BJ (cell line): ENCODE data around the gene EDN3. TPM values are rescaled to one million over a fixed set of nuclear protein-coding genes. Genes with fewer than 3 reads are reported as not detected.

ENCODE experiments used
- CTCF ChIA-PET: fragments of 350-600 bp; formaldehyde crosslinking; extraction: SDS; loops from one replicate; lab custom pipeline; 2021; ENCODE audit warnings: antibody characterized with exemption, inconsistent platforms; lab: Yijun Ruan, JAX
- POLR2A ChIA-PET: fragments of 300-600 bp; sonication (Branson Sonifier 250); formaldehyde crosslinking; extraction: SDS; loops from one replicate; lab custom pipeline; 2021; ENCODE audit warnings: antibody characterized with exemption; lab: Charles Lee
- DNase-seq: peaks from one replicate; pipeline ENCODE4 v3.0.0-alpha.2; 2011; ENCODE audit warnings: low read depth
- H3K27me3 ChIP-seq: 2 replicates; pipeline ENCODE4 v1.6.0; 2011; ENCODE audit warnings: low read length; ENCODE audit not compliant: control insufficient read depth, insufficient read depth
- H3K36me3 ChIP-seq: 2 replicates; pipeline ENCODE4 v1.5.1; 2011; ENCODE audit warnings: low read length; ENCODE audit not compliant: control insufficient read depth, insufficient read depth
- H3K4me3 ChIP-seq: 2 replicates; pipeline ENCODE4 v1.5.1; 2011; ENCODE audit warnings: low read depth, mild to moderate bottlenecking, control low read depth, low read length
- polyA plus RNA-seq: library from polyadenylated mRNA; depleted of rRNA; stranded (reverse); fragments of >200 nt; gene quantifications from 2 replicates; pipeline ENCODE4 v1.2.3, GENCODE V29; 2011
- TF ChIP-seq, protein P1 (sequence below): IDR thresholded peaks from 2 replicates; pipeline ENCODE4 v1.5.1; 2011; ENCODE audit warnings: low read depth, mild to moderate bottlenecking, control low read depth, inconsistent platforms, low read length, moderate library complexity; ENCODE audit not compliant: insufficient read depth

The EDN3 gene
- polyA plus RNA-seq, 1 experiment = not detected

- H3K36me3 ChIP-seq = no peaks in the 10 kb centered on the region
- no peaks in the 10 kb centered on the region for H3K27me3 ChIP-seq
- DNase-seq = no peak
- CTCF ChIA-PET = no interaction called here
- no peak overlapping the region for H3K4me3 ChIP-seq
- POLR2A ChIA-PET = no interaction called here
- TF ChIP-seq, protein P1, sequence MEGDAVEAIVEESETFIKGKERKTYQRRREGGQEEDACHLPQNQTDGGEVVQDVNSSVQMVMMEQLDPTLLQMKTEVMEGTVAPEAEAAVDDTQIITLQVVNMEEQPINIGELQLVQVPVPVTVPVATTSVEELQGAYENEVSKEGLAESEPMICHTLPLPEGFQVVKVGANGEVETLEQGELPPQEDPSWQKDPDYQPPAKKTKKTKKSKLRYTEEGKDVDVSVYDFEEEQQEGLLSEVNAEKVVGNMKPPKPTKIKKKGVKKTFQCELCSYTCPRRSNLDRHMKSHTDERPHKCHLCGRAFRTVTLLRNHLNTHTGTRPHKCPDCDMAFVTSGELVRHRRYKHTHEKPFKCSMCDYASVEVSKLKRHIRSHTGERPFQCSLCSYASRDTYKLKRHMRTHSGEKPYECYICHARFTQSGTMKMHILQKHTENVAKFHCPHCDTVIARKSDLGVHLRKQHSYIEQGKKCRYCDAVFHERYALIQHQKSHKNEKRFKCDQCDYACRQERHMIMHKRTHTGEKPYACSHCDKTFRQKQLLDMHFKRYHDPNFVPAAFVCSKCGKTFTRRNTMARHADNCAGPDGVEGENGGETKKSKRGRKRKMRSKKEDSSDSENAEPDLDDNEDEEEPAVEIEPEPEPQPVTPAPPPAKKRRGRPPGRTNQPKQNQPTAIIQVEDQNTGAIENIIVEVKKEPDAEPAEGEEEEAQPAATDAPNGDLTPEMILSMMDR = no peak
Observed at GRCh38 chr20:59360934-59361333, 60.5 kb downstream of the EDN3 start.

DNA sequence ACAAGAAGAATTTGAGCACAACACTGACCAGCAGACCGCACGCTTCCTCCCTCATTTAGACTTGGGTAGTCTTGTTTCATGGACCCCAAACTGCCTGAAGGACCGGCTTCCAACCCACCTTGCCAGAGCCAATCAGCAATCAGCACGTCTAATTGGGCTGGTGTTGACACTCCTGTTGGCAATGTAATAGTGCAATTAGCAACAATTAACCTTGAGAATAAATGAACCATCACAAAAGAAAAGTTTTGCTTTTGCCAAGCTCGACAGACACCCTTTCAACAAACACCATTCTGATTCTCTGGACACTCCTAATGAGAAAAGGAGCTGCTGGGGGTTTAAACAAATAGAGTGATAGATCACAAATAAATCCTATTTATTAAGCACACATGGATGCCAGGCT lies 61.0 kb downstream of the EDN3 start:
- ChIA-PET CTCF (no interaction called here), POLR2A (no interaction called here)
- Histone ChIP-seq H3K27me3 (no peaks in the 10 kb centered on the region), H3K36me3 (no peaks in the 10 kb centered on the region), H3K4me3 (no peak overlapping the region)
- DNase-seq = no peak
- TF ChIP-seq, protein P1 = no peak

GRCh38 chr20:59363101-59363500 lies 62.7 kb downstream of the EDN3 start:
- TF ChIP-seq, protein P1 = no peak
- H3K4me3 ChIP-seq = no peak overlapping the region
- POLR2A ChIA-PET = no interaction called here
- CTCF ChIA-PET = interaction anchor here (0.6 kb wide), 1 partner anchor 26 kb away, joined by 3 read pairs; no protein-coding TSS in a partner anchor
- no peaks in the 10 kb centered on the region for H3K36me3 ChIP-seq
- H3K27me3 ChIP-seq = no peaks in the 10 kb centered on the region
- no peak for DNase-seq

GRCh38 chr20:59364611-59365010 lies 64.2 kb downstream of the EDN3 start:
- no peak for DNase-seq
- Histone ChIP-seq H3K4me3 (no peak overlapping the region), H3K27me3 (no peaks in the 10 kb centered on the region), H3K36me3 (no peaks in the 10 kb centered on the region)
- POLR2A ChIA-PET = no interaction called here
- CTCF ChIA-PET = no interaction called here
- TF ChIP-seq, protein P1 = no peak

DNA sequence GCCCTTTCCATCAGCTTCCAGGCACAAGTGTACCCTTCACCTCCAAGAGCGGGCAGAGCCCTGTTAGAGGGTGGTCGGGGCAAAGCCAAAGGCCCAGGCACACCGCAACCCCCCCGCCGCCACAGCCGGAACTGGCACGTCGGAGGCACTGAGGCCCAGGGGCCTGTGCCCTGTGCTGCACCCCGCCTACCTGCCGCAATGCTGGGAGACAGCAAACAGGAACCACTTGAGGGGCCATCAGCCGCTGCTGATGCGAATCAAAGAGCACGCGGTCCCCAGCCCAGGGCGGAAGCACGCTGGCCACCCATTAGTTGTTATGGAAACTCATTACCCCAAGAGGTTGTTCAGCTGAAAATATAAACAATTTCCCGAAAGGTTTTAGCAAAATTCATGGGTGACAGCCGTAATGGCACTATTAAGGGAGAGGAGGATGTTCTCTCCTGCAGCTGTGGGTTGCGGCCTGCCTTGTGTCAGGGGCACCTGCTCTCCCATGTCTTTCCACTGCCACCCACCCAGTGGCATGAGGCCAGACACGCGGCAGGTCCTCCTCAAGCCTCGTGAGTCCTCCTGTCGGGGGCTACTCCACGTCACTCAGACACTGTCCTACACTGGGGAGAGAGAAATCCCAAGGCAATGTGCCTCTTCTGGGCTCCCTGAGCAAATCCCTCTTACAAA lies 65.3 kb downstream of the EDN3 start:
- H3K27me3 ChIP-seq = no peaks in the 10 kb centered on the region
- no peaks in the 10 kb centered on the region for H3K36me3 ChIP-seq
- ChIA-PET POLR2A (no interaction called here), CTCF (no interaction called here)
- TF ChIP-seq, protein P1 = no peak
- no peak overlapping the region for H3K4me3 ChIP-seq
- no peak for DNase-seq
